HCT116 (cell line): ENCODE data around the gene STXBP5L. TPM values are rescaled to one million over a fixed set of nuclear protein-coding genes. Genes with fewer than 3 reads are reported as not detected.

Experiments used
- ATAC-seq: fragments of 200-7000 bp; cut with Tn5 transposase; 2 replicates; pipeline ENCODE4 v1.9.1; 2020; ENCODE audit warnings: mild to moderate bottlenecking, moderate library complexity
- BruUV-seq: library from RNA; stranded (reverse); fragments of 400-500 nt; replicated peaks from 2 replicates; lab custom pipeline; 2021; lab: Mats Ljungman, UMichigan
- CTCF ChIA-PET: fragments of 300-600 bp; sonication (Branson Sonifier 250); formaldehyde crosslinking; loops from one replicate; lab custom pipeline; 2021; ENCODE audit warnings: antibody characterized with exemption; lab: Charles Lee
- POLR2A ChIA-PET: fragments of 300-600, 350-600 bp; sonication (Branson Sonifier 250); formaldehyde crosslinking; loops from one replicate; lab custom pipeline; 2021; ENCODE audit warnings: antibody characterized with exemption; lab: Charles Lee
- RAD21 ChIA-PET, 2 experiments: fragments of 300-600 bp; sonication (Branson Sonifier 250); formaldehyde crosslinking; loops; one replicate each; lab custom pipeline; 2023; ENCODE audit warnings: low total read pairs in 2 of 2; ENCODE audit not compliant: uncharacterized antibody in 2 of 2, unreplicated experiment in 2 of 2, low non-redundant PET in 1 of 2; lab: Charles Lee
- DNase-seq: peaks from one replicate; pipeline ENCODE4 v3.0.0-alpha.2; 2010; ENCODE audit warnings: low read depth, low spot score
- H2AFZ ChIP-seq: fragments of 200-600 bp; shearing (Covaris generic), sonication (generic); 2 replicates; pipeline ENCODE4 v1.6.1; 2017; ENCODE audit warnings: low read depth, mixed run types, mixed read lengths, antibody characterized with exemption, low read length; ENCODE audit not compliant: poor library complexity, severe bottlenecking
- H3K27ac ChIP-seq: 2 replicates; pipeline ENCODE4 v1.5.1; 2012; ENCODE audit warnings: low read depth, low read length
- H3K27me3 ChIP-seq: fragments of 200-600 bp; sonication (generic); 2 replicates; pipeline ENCODE4 v1.6.1; 2016; ENCODE audit warnings: mixed run types, low read length, mixed read lengths; ENCODE audit not compliant: insufficient read depth
- H3K36me3 ChIP-seq, 2 experiments: fragments of 200-500 bp in 1 of 2; fragments of 200-600 bp in 1 of 2; sonication (Bioruptor generic) in 1 of 2; sonication (generic) in 1 of 2; 2 replicates each; pipeline versions ENCODE4 v1.5.1 to v1.6.1; 2014 to 2016; ENCODE audit warnings: low read length in 2 of 2, inconsistent platforms in 1 of 2, mixed read lengths in 1 of 2, mixed run types in 1 of 2; ENCODE audit not compliant: insufficient read depth in 2 of 2, control insufficient read depth in 1 of 2
- H3K4me1 ChIP-seq, 2 experiments: fragments of 200-600 bp in 1 of 2; sonication (generic) in 1 of 2; 2 replicates each; pipeline versions ENCODE4 v1.5.1 to v1.6.1; 2012 to 2017; ENCODE audit warnings: low read length in 2 of 2, inconsistent platforms in 1 of 2, mild to moderate bottlenecking in 1 of 2, mixed read lengths in 1 of 2, mixed run types in 1 of 2, moderate library complexity in 1 of 2; ENCODE audit not compliant: insufficient read depth in 2 of 2, control insufficient read depth in 1 of 2
- H3K4me2 ChIP-seq: fragments of 200-600 bp; sonication (generic); 2 replicates; pipeline ENCODE4 v1.6.1; 2017; ENCODE audit warnings: mixed run types, low read length, mixed read lengths
- H3K4me3 ChIP-seq, 2 experiments: fragments of 200-600 bp in 1 of 2; sonication (generic) in 1 of 2; replicated peaks in 1 of 2; 2 replicates each; pipeline ENCODE4 v1.5.1; 2011 to 2016; ENCODE audit warnings: low read length in 2 of 2, control low read depth in 1 of 2, low read depth in 1 of 2, mild to moderate bottlenecking in 1 of 2, mixed read lengths in 1 of 2, mixed run types in 1 of 2
- H3K79me2 ChIP-seq: fragments of 200-600 bp; sonication (generic); 2 replicates; pipeline ENCODE4 v1.6.1; 2017; ENCODE audit warnings: mild to moderate bottlenecking, mixed run types, low read length, moderate library complexity, mixed read lengths; ENCODE audit not compliant: insufficient read depth
- H3K9ac ChIP-seq: fragments of 200-600 bp; sonication (generic); 2 replicates; pipeline ENCODE4 v1.6.1; 2016; ENCODE audit warnings: low read length, mixed read lengths
- H3K9me2 ChIP-seq: fragments of 200-600 bp; sonication (generic), shearing (Covaris generic); 2 replicates; pipeline ENCODE4 v1.6.1; 2017; ENCODE audit warnings: mixed run types, mild to moderate bottlenecking, moderate library complexity; ENCODE audit not compliant: insufficient read depth
- H3K9me3 ChIP-seq, 2 experiments: fragments of 200-500 bp in 1 of 2; fragments of 200-600 bp in 1 of 2; sonication (Bioruptor generic) in 1 of 2; sonication (generic) in 1 of 2; 2 replicates each; pipeline ENCODE4 v1.6.1; 2014 to 2017; ENCODE audit warnings: low read length in 2 of 2, mixed read lengths in 2 of 2, inconsistent platforms in 1 of 2, low read depth in 1 of 2, mild to moderate bottlenecking in 1 of 2, mixed run types in 1 of 2, moderate library complexity in 1 of 2; ENCODE audit not compliant: control insufficient read depth in 1 of 2, insufficient read depth in 1 of 2
- H4K20me1 ChIP-seq: fragments of 200-600 bp; sonication (generic), shearing (Covaris generic); 2 replicates; pipeline ENCODE4 v1.6.1; 2017; ENCODE audit warnings: mixed run types, mild to moderate bottlenecking, moderate library complexity; ENCODE audit not compliant: insufficient read depth
- CBX3 ChIP-seq: IDR thresholded peaks from 2 replicates; pipeline ENCODE4 v1.6.1; 2012; ENCODE audit warnings: low read depth
- CEBPB ChIP-seq: IDR thresholded peaks from 2 replicates; pipeline ENCODE4 v1.6.1; 2012; ENCODE audit warnings: low read depth
- EGR1 ChIP-seq: IDR thresholded peaks from 2 replicates; pipeline ENCODE4 v1.6.1; 2012; ENCODE audit warnings: low read depth
- ELF1 ChIP-seq: IDR thresholded peaks from 2 replicates; pipeline ENCODE4 v1.6.1; 2012; ENCODE audit warnings: low read depth, borderline replicate concordance
- EZH2 ChIP-seq: fragments of 200-600 bp; sonication (generic); IDR thresholded peaks from 2 replicates; pipeline ENCODE4 v1.6.1; 2017; ENCODE audit warnings: antibody characterized with exemption, mixed run types
- EZH2phosphoT487 ChIP-seq: fragments of 200-600 bp; IDR thresholded peaks from 2 replicates; pipeline ENCODE4 v1.6.1; 2018; ENCODE audit warnings: antibody characterized with exemption, borderline replicate concordance
- FOSL1 ChIP-seq: IDR thresholded peaks from 2 replicates; pipeline ENCODE4 v1.6.1; 2012; ENCODE audit warnings: low read depth
- MAX ChIP-seq: IDR thresholded peaks from 2 replicates; pipeline ENCODE4 v1.6.1; 2012
- POLR2A ChIP-seq: IDR thresholded peaks from 2 replicates; pipeline ENCODE4 v1.7.0; 2011; ENCODE audit warnings: borderline replicate concordance; ENCODE audit not compliant: insufficient read depth, insufficient read length; ENCODE audit errors: extremely low read depth
- POLR2AphosphoS5 ChIP-seq: IDR thresholded peaks from 2 replicates; pipeline ENCODE4 v1.6.1; 2011; ENCODE audit warnings: mild to moderate bottlenecking, low read depth, low read length, moderate library complexity
- RAD21 ChIP-seq: IDR thresholded peaks from 2 replicates; pipeline ENCODE4 v1.6.1; 2012; ENCODE audit warnings: low read depth, mild to moderate bottlenecking
- REST ChIP-seq: IDR thresholded peaks from 2 replicates; pipeline ENCODE4 v1.6.1; 2012; ENCODE audit warnings: low read depth
- SIN3A ChIP-seq: IDR thresholded peaks from 2 replicates; pipeline ENCODE4 v1.6.1; 2012; ENCODE audit warnings: low read depth
- SP1 ChIP-seq: IDR thresholded peaks from 2 replicates; pipeline ENCODE4 v1.6.1; 2012; ENCODE audit warnings: low read depth
- SRF ChIP-seq: IDR thresholded peaks from 2 replicates; pipeline ENCODE4 v1.6.1; 2012; ENCODE audit warnings: low read depth
- TCF7L2 ChIP-seq: IDR thresholded peaks from 2 replicates; pipeline ENCODE4 v1.7.0; 2011; ENCODE audit warnings: borderline replicate concordance, inconsistent platforms; ENCODE audit not compliant: insufficient read depth, insufficient read length; ENCODE audit errors: extremely low read depth
- YY1 ChIP-seq: IDR thresholded peaks from 2 replicates; pipeline ENCODE4 v1.6.1; 2011; ENCODE audit warnings: low read length, low read depth, moderate library complexity, mild to moderate bottlenecking; ENCODE audit not compliant: insufficient replicate concordance; ENCODE audit errors: extremely low read depth
- ZBTB33 ChIP-seq: IDR thresholded peaks from 2 replicates; pipeline ENCODE4 v1.6.1; 2011; ENCODE audit warnings: mild to moderate bottlenecking, low read length, moderate library complexity; ENCODE audit not compliant: insufficient replicate concordance; ENCODE audit errors: extremely low read depth
- ZFX ChIP-seq: fragments of 450-650 bp; IDR thresholded peaks from 2 replicates; pipeline ENCODE4 v1.6.1; 2017
- intact Hi-C: fragments of 100-400 bp; cut with micrococcal nuclease; formaldehyde crosslinking; loops from 2 replicates; pipeline ENCODE4 v1.10.0; 2022
- total RNA-seq: library from RNA; stranded (reverse); gene quantifications from one replicate; pipeline ENCODE4 v1.2.1, GENCODE V29; 2021; ENCODE audit not compliant: unreplicated experiment

STXBP5L gene
- total RNA-seq, 1 experiment from 2014 or later = not detected

- H3K79me2 ChIP-seq = no peaks in the 10 kb centered on the region
- TF ChIP-seq ELF1 (no peak), RAD21 (no peak), EZH2phosphoT487 (no peak), SIN3A (no peak), POLR2AphosphoS5 (no peak), POLR2A (no peak), YY1 (no peak), EZH2 (no peak), ZBTB33 (no peak), TCF7L2 (no peak), REST (no peak), SRF (no peak), CEBPB (no peak), ZFX (no peak), FOSL1 (no peak), CBX3 (no peak), SP1 (no peak), EGR1 (no peak), MAX (no peak)
- TF ChIP-seq, all 23 proteins: peak for 0
- no peaks in the 10 kb centered on the region for H3K4me1 ChIP-seq
- no peaks in the 10 kb centered on the region; a peak in 1 of 4 replicates for H3K9me3 ChIP-seq
- ATAC-seq (no peak), DNase-seq (no peak)
- no peak overlapping the region for H3K9ac ChIP-seq
- no peaks in the 10 kb centered on the region for H3K9me2 ChIP-seq
- BruUV-seq = no TSS peak
- H4K20me1 ChIP-seq = no peaks in the 10 kb centered on the region
- H3K36me3 ChIP-seq = no peaks in the 10 kb centered on the region
- ChIA-PET POLR2A (no interaction called here), RAD21 (no interaction called here), CTCF (no interaction called here)
- H3K4me2 ChIP-seq = no peak overlapping the region
- H3K27ac ChIP-seq = no peak overlapping the region
- no peaks in the 10 kb centered on the region for H3K27me3 ChIP-seq
- no peak overlapping the region for H3K4me3 ChIP-seq
- H2AFZ ChIP-seq = peak overlapping the region; percentile 13
- intact Hi-C loops = no loop called here
Measured at GRCh38 chr3:121252676-121253075, 344.7 kb downstream of the STXBP5L start.
